HEK293 (cell line): ENCODE measurements around the gene ARHGAP24.
A peak's percentile ranks its signal among the peaks of the same experiment; 100 is the strongest.
"Not testable (repeated sequence)": the region's sequence is repeated elsewhere in the genome, so short reads cannot be mapped to it uniquely, and the experiment has no call there.

ENCODE experiments used
- CTCF ChIA-PET: fragments of 350-600 bp; formaldehyde crosslinking; extraction: SDS; loops from one replicate; lab custom pipeline; 2021; ENCODE audit warnings: antibody characterized with exemption; lab: Yijun Ruan, JAX
- POLR2A ChIA-PET: fragments of 300-600 bp; formaldehyde crosslinking; extraction: SDS; loops from one replicate; lab custom pipeline; 2020; ENCODE audit warnings: antibody characterized with exemption, inconsistent platforms; lab: Yijun Ruan, JAX
- H3K27ac ChIP-seq: fragments of 200-500 bp; sonication (Bioruptor generic); 2 replicates; pipeline ENCODE4 v1.5.1; 2014; ENCODE audit warnings: low read depth, low read length, control low read depth, inconsistent platforms; ENCODE audit errors: extremely low read depth
- H3K36me3 ChIP-seq, 2 experiments: fragments of 200-500 bp in 1 of 2; sonication (Bioruptor generic) in 1 of 2; 1 replicate in 1 of 2; 2 replicates in 1 of 2; pipeline ENCODE4 v1.5.1; 2014 to 2017; ENCODE audit warnings: inconsistent platforms in 2 of 2, low read length in 2 of 2; ENCODE audit not compliant: control insufficient read depth in 2 of 2, insufficient read depth in 1 of 2
- H3K4me1 ChIP-seq: fragments of 200-500 bp; sonication (Bioruptor generic); 2 replicates; pipeline ENCODE4 v1.5.1; 2014; ENCODE audit warnings: mild to moderate bottlenecking, low read length, inconsistent platforms; ENCODE audit not compliant: control insufficient read depth, insufficient read depth
- H3K4me3 ChIP-seq: 2 replicates; pipeline ENCODE4 v1.5.1; 2011; ENCODE audit warnings: low read depth, mild to moderate bottlenecking, control low read depth, low read length, moderate library complexity
- H3K9me3 ChIP-seq: fragments of 200-500 bp; sonication (Bioruptor generic); 2 replicates; pipeline ENCODE4 v1.5.1; 2014; ENCODE audit warnings: low read depth, low read length, inconsistent platforms; ENCODE audit not compliant: control insufficient read depth, insufficient read depth
- FEZF1 ChIP-seq: fragments of 450-650 bp; formaldehyde crosslinking; IDR thresholded peaks from 2 replicates; pipeline ENCODE4 v1.5.1; 2016; ENCODE audit warnings: missing biosample characterization, missing genetic modification characterization
- HOXA7 ChIP-seq: sonication (generic); formaldehyde crosslinking; IDR thresholded peaks from 2 replicates; pipeline ENCODE4 v1.8.1; 2022; ENCODE audit warnings: missing genetic modification reagents, borderline replicate concordance
- KLF16 ChIP-seq: fragments of 450-650 bp; formaldehyde crosslinking; IDR thresholded peaks from 2 replicates; pipeline ENCODE4 v1.5.1; 2017; ENCODE audit warnings: missing biosample characterization, missing genetic modification characterization
- OSR2 ChIP-seq: fragments of 450-650 bp; formaldehyde crosslinking; IDR thresholded peaks from 2 replicates; pipeline ENCODE4 v1.5.1; 2016; ENCODE audit warnings: missing biosample characterization, missing genetic modification characterization
- REST ChIP-seq: fragments of 450-650 bp; formaldehyde crosslinking; IDR thresholded peaks from 2 replicates; pipeline ENCODE4 v1.5.1; 2016; ENCODE audit warnings: missing biosample characterization, missing genetic modification characterization
- SP3 ChIP-seq: fragments of 450-650 bp; formaldehyde crosslinking; IDR thresholded peaks from 2 replicates; pipeline ENCODE4 v1.5.1; 2016; ENCODE audit warnings: missing biosample characterization, missing genetic modification characterization
- TCF7L2 ChIP-seq: IDR thresholded peaks from 2 replicates; pipeline ENCODE4 v1.6.1; 2011; ENCODE audit warnings: low read depth, mild to moderate bottlenecking, inconsistent platforms, low read length, moderate library complexity, borderline replicate concordance
- ZNF324 ChIP-seq: fragments of 450-650 bp; formaldehyde crosslinking; IDR thresholded peaks from 2 replicates; pipeline ENCODE4 v1.5.1; 2016; ENCODE audit warnings: missing biosample characterization, missing genetic modification characterization
- ZNF350 ChIP-seq: fragments of 450-650 bp; formaldehyde crosslinking; IDR thresholded peaks from 2 replicates; pipeline ENCODE4 v1.5.0; 2017; ENCODE audit warnings: missing biosample characterization, mild to moderate bottlenecking, missing genetic modification characterization
- ZNF398 ChIP-seq: fragments of 450-650 bp; formaldehyde crosslinking; IDR thresholded peaks from 2 replicates; pipeline ENCODE4 v1.5.1; 2017; ENCODE audit warnings: missing biosample characterization, missing genetic modification characterization
- ZNF404 ChIP-seq: fragments of 450-650 bp; formaldehyde crosslinking; IDR thresholded peaks from 2 replicates; pipeline ENCODE4 v1.5.1; 2017; ENCODE audit warnings: missing biosample characterization, missing genetic modification characterization
- ZNF416 ChIP-seq: fragments of 450-650 bp; formaldehyde crosslinking; IDR thresholded peaks from 2 replicates; pipeline ENCODE4 v1.5.1; 2016; ENCODE audit warnings: missing biosample characterization, missing genetic modification characterization
- ZNF473 ChIP-seq: fragments of 450-650 bp; formaldehyde crosslinking; IDR thresholded peaks from 2 replicates; pipeline ENCODE4 v1.5.1; 2017; ENCODE audit warnings: missing biosample characterization, missing genetic modification characterization
- ZNF48 ChIP-seq: fragments of 450-650 bp; formaldehyde crosslinking; IDR thresholded peaks from 2 replicates; pipeline ENCODE4 v1.5.1; 2016; ENCODE audit warnings: missing biosample characterization, missing genetic modification characterization
- ZNF560 ChIP-seq: fragments of 450-650 bp; formaldehyde crosslinking; IDR thresholded peaks from 2 replicates; pipeline ENCODE4 v1.5.1; 2017; ENCODE audit warnings: missing biosample characterization, missing genetic modification characterization, borderline replicate concordance
- ZNF580 ChIP-seq: fragments of 450-650 bp; formaldehyde crosslinking; IDR thresholded peaks from 2 replicates; pipeline ENCODE4 v1.5.1; 2016; ENCODE audit warnings: missing biosample characterization, missing genetic modification characterization
- ZNF645 ChIP-seq: fragments of 450-650 bp; formaldehyde crosslinking; IDR thresholded peaks from 2 replicates; pipeline ENCODE4; 2016; ENCODE audit warnings: missing biosample characterization, missing genetic modification characterization
- ZNF660 ChIP-seq: fragments of 450-650 bp; IDR thresholded peaks from 2 replicates; pipeline ENCODE4 v1.5.1; 2018; ENCODE audit warnings: missing biosample characterization, mild to moderate bottlenecking, missing genetic modification characterization
- ZNF768 ChIP-seq: fragments of 450-650 bp; formaldehyde crosslinking; IDR thresholded peaks from 2 replicates; pipeline ENCODE4 v1.5.1; 2018; ENCODE audit warnings: missing biosample characterization, mild to moderate bottlenecking, missing genetic modification characterization
- ZNF776 ChIP-seq: fragments of 450-650 bp; formaldehyde crosslinking; IDR thresholded peaks from 2 replicates; pipeline ENCODE4 v1.5.0; 2017; ENCODE audit warnings: missing biosample characterization, missing genetic modification characterization, borderline replicate concordance

The ARHGAP24 gene

GRCh38 chr4:85895755-85896154 is 420.8 kb downstream of the ARHGAP24 start:
- CTCF ChIA-PET = no interaction called here
- Histone ChIP-seq H3K36me3 (no peaks in the 10 kb centered on the region), H3K4me3 (no peak overlapping the region)
- TF ChIP-seq ZNF580 (tag by site-specific recombination) = 0 out of 2 replicates have a peak, but pooled peaks have one; percentile 52
- no peak for TF ChIP-seq ZNF350
- no peak for TF ChIP-seq ZNF776 (tag by site-specific recombination)
- peak; percentile 16; the same call in 1 of the 2 replicates for TF ChIP-seq OSR2 (tag by site-specific recombination)
- peak; percentile 77; the same call in 1 of the 2 replicates for TF ChIP-seq TCF7L2
- TF ChIP-seq FEZF1 (tag by site-specific recombination) = peak; percentile 48
- TF ChIP-seq, all 188 proteins: peak for 4
- POLR2A ChIA-PET = no interaction called here
- no peaks in the 10 kb centered on the region for H3K4me1 ChIP-seq
- no peaks in the 10 kb centered on the region for H3K9me3 ChIP-seq
- no peak overlapping the region for H3K27ac ChIP-seq

- POLR2A ChIA-PET = no interaction called here
- no peak overlapping the region for H3K27ac ChIP-seq
- CTCF ChIA-PET = interaction anchor here (0.9 to 1.4 kb wide), 2 partner anchors 9 to 102 kb away, joined by 3 to 5 read pairs; no protein-coding TSS in a partner anchor
- no peaks in the 10 kb centered on the region for H3K36me3 ChIP-seq
- H3K4me1 ChIP-seq = no peaks in the 10 kb centered on the region
- no peak overlapping the region for H3K4me3 ChIP-seq
- H3K9me3 ChIP-seq = no peaks in the 10 kb centered on the region
- TF ChIP-seq ZNF324 (tag by site-specific recombination) (no peak), ZNF473 (tag by site-specific recombination) (no peak), ZNF560 (tag by site-specific recombination) (no peak), ZNF48 (tag by site-specific recombination) (no peak), ZNF768 (tag by site-specific recombination) (no peak), HOXA7 (CRISPR knock-in tag) (no peak)
Observed at GRCh38 chr4:85898231-85898630, 423.3 kb downstream of the ARHGAP24 start.

- no peaks in the 10 kb centered on the region for H3K36me3 ChIP-seq
- ChIA-PET CTCF (interaction anchor here (0.6 kb wide), 1 partner anchor 38 kb away, joined by 3 read pairs; no protein-coding TSS in a partner anchor), POLR2A (no interaction called here)
- TF ChIP-seq KLF16 (tag by site-specific recombination) = no peak
- no peak for TF ChIP-seq SP3 (tag by site-specific recombination)
- TF ChIP-seq ZNF416 = no peak
- no peak for TF ChIP-seq ZNF645 (tag by site-specific recombination)
- TF ChIP-seq ZNF398 (tag by site-specific recombination) = no peak
- no peak for TF ChIP-seq ZNF660 (tag by site-specific recombination)
- no peak for TF ChIP-seq HOXA7 (CRISPR knock-in tag)
- no peak for TF ChIP-seq REST (tag by site-specific recombination)
- TF ChIP-seq ZNF404 = no peak
- H3K4me1 ChIP-seq = no peaks in the 10 kb centered on the region
- H3K9me3 ChIP-seq = no peaks in the 10 kb centered on the region
- no peak overlapping the region for H3K4me3 ChIP-seq
- H3K27ac ChIP-seq = no peak overlapping the region
Observed at GRCh38 chr4:85901500-85901899, 426.6 kb downstream of the ARHGAP24 start.

GRCh38 chr4:85902647-85903046 is 427.7 kb downstream of the ARHGAP24 start:
- H3K27ac ChIP-seq, H3K9me3 ChIP-seq, CTCF ChIA-PET, H3K36me3 ChIP-seq, H3K4me1 ChIP-seq, POLR2A ChIA-PET, H3K4me3 ChIP-seq: not testable (repeated sequence)
